GM10266 (cell line): ENCODE measurements around the gene WBP11.

ENCODE experiments used
- DNase-seq: peaks from one replicate; pipeline ENCODE4 v3.0.0; 2012; ENCODE audit errors: extremely low spot score
- CTCF ChIP-seq: IDR thresholded peaks from 2 replicates; pipeline ENCODE4 v1.5.1; 2012; ENCODE audit warnings: mild to moderate bottlenecking, low read depth; ENCODE audit not compliant: control insufficient read depth, insufficient read depth; ENCODE audit errors: missing control alignments

WBP11 gene

DNA sequence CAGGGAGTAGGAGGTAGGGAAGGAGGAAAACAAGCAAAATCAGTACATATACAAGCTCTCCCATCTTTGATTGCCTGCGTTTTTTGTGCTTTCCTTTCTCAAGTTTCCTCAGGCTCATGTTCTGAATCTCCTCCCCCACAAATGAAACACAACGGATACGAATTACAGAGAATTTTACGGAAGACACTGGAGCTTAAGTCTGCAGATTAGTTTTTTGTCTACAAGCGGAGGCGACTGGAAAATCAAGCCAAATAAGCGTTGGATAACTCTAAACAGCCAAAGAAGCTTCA, 612 bp downstream of the WBP11 start:
- no peak for DNase-seq
- TF ChIP-seq CTCF: no peak

DNA sequence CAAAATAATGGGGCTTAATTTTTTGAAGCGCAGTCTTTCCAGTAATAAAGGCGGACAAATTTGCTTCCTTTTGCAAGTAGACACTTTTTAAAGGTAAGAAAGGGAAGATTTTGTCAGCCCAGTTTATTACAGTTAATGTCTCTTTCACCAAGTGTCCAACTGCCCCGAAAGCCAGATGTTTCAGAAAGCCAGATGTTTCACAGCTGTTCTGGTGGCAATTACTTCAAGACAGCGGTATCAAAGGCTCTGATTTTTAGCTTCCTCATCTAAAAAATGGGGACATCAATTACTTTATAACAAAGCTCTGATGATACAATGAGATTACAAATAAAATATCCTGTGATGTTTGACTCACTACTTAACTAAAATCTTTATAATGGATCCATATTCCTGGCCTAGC, 1.0 kb downstream of the WBP11 start:
- TF ChIP-seq CTCF: no peak
- no peak for DNase-seq

- TF ChIP-seq CTCF: no peak
- no peak for DNase-seq
Measured at GRCh38 chr12:14795028-14795448, 8.2 kb downstream of the WBP11 start.

DNA sequence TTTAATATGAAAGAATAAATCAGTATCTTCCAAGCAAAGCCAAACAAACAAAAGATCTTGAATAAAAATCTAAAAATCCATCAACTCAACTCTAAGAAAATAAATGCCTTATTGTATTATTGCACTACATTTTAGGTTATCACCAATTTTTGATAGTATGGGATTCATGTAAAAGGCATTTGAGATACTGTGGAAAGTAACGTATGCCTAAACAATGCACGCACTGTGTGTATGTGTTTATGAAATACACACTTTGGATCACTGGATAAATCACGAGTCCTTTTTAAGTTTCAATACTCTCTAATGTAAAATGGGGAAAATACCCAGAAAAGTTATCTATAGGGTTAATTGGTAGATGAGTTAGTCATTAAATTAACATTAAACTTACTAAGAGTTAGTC, 17.7 kb downstream of the WBP11 start:
- DNase-seq: no peak
- no peak for TF ChIP-seq CTCF

DNA sequence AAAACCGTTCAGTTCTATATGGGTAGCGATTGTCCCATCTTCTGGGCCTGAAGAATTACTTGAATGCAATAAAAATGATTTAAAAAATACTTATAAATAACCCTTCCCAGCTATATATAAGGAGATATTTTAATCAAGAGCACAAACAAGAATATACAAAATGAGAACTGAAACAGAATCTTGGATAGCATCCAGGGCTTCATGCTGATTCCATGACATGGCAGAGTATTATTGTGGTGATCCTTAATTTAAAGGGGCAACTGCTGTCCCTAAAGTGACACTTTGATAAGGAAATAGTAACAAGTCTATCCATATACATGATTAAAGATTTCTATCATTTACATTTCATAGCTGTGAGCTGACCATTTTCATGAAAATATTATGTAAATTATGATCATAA, 18.8 kb downstream of the WBP11 start:
- TF ChIP-seq CTCF: no peak
- DNase-seq: no peak

GRCh38 chr12:14782756-14783155, 20.5 kb downstream of the WBP11 start:
- TF ChIP-seq CTCF: no peak
- DNase-seq: no peak

DNA sequence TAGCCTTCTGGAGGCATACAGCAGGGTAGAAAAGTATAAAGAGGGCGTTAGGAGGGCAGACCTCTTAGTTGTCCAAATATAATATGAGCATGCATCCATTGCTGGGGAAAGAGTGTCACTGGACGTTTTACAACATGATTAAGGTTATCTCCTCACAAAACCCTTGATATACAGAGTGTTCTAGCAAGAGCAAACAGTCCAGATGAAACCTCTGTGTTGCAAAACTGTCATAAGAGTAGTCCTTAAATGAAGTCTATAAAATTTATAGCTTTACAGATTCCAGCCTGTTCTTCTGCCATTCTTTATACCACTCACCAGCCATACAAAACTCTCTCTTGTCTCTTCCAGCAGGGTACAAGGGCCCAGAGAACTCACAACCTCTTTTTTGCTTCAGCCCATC, 21.7 kb downstream of the WBP11 start:
- no peak for DNase-seq
- TF ChIP-seq CTCF: no peak
